Middle frontal gyrus (tissue), 1 donor: Measurements from ENCODE around the gene TPPP.

Experiments used
- DNase-seq: peaks from one replicate; pipeline ENCODE4 v3.0.0-alpha.2; 2015; ENCODE audit warnings: low spot score; ENCODE audit errors: extremely low spot score

TPPP gene

GRCh38 chr5:677131-678101 is 15.7 kb downstream of the TPPP start:
- no peak for DNase-seq

GRCh38 chr5:676699-677076 is 16.5 kb downstream of the TPPP start:
- DNase-seq, result no peak

GRCh38 chr5:675871-676698 is 17.1 kb downstream of the TPPP start:
- no peak for DNase-seq

GRCh38 chr5:675111-675870 is 17.9 kb downstream of the TPPP start:
- DNase-seq, result no peak

- DNase-seq, result no peak
Measured at GRCh38 chr5:674630-675011, 18.5 kb downstream of the TPPP start.

GRCh38 chr5:673831-674629 is 19.1 kb downstream of the TPPP start:
- no peak for DNase-seq

GRCh38 chr5:673161-673830 is 19.9 kb downstream of the TPPP start:
- no peak for DNase-seq

- DNase-seq, result peak; percentile 19
Measured at GRCh38 chr5:672329-673160, 20.6 kb downstream of the TPPP start.

GRCh38 chr5:671459-672328 is 21.5 kb downstream of the TPPP start:
- DNase-seq, result peak; percentile 43

GRCh38 chr5:670396-671270 is 22.5 kb downstream of the TPPP start:
- DNase-seq, result no peak

- no peak for DNase-seq
Measured at GRCh38 chr5:669842-670395, 23.2 kb downstream of the TPPP start.

- peak; percentile 80 for DNase-seq
Measured at GRCh38 chr5:669111-669841, 23.9 kb downstream of the TPPP start.

GRCh38 chr5:668283-668995 is 24.7 kb downstream of the TPPP start:
- DNase-seq, result no peak

GRCh38 chr5:666816-667498 is 26.2 kb downstream of the TPPP start:
- no peak for DNase-seq
